ENCODE results near the gene NAPSA.

GRCh38 chr19:50413531-50413930 lies 48.1 kb upstream of the NAPSA start:
- TF ChIP-seq POLR2AphosphoS5 (IDR thresholded peaks at IDR 0.05; ENCODE audit: low read depth, low read length) (no peak), POU2F2 (IDR thresholded peaks at IDR 0.05; ENCODE audit: low read depth, low read length) (no peak), TAF1 (IDR thresholded peaks at IDR 0.05; ENCODE audit: low read depth, low read length) (no peak), POLR2A (IDR thresholded peaks at IDR 0.05; ENCODE audit: low read depth, low read length) (no peak), PAX5 (IDR thresholded peaks at IDR 0.05; ENCODE audit: insufficient read depth, low read length, severe bottlenecking) (no peak)
